GM18870 (cell line): Measurements from ENCODE around the gene DOCK7.
A peak's percentile ranks its signal among the peaks of the same experiment; 100 is the strongest.
"Not testable (repeated sequence)": the region's sequence is repeated elsewhere in the genome, so short reads cannot be mapped to it uniquely, and the experiment has no call there.

Experiments
- ATAC-seq: cut with Tn5 transposase; IDR thresholded peaks from one replicate; pipeline ENCODE4 v1.9.1; 2021; ENCODE audit warnings: moderate library complexity; ENCODE audit not compliant: unreplicated experiment

Gene DOCK7

DNA sequence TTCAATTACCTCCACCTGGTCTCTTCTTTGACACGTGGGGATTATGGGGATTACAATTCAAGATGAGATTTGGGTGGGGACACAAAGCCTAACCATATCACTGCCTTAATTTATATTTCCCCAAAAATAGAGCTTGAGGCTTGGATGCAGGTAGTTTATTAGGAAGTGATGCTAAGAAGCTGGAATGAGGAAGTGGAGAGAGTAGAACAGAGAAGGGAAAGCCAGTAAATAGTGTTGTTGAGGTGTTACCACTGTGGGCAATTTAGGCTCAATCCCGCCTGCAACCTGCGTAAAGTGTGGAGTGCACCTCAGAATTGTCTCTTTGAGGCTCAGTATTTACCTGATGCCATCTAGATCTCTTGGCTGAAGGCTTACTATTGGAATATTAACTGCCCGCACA, 4.9 kb upstream of the DOCK7 start:
- no peak for ATAC-seq

DNA sequence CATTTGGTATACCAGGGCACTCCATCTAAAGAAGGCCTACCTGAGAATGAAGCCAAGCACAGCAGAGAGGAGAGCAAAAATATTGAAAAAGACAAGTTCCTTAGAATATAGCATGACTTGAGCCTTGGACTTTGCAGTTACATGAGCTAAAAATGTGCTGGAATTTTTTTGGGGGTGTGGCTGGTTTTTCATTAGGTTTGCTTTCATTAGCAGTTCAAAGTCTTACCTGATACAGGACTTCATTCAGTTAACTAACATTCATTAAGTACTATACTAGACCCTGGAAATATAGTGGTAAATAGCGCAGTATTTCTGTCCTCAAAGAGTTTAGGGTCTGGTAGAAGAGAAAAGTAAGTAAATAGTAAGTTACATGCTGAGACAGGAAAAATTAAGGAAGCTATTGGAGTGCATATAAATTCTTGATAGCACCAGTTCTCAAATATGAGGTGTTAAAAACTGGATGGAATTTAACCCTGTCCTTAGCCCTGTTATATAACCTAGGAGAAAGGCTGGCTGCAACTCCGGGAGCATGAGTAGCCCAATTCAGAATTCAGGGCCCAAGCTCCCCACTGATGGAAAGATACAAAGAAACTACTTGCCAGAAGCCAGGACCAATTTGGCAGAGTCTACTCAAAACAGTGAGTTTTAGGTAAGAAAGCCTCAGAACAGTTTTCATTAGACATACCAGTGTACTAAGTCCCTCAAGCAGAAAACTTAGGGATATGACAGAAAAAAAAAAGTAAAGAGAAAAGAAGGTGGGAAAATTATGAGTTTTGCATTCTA, 3.1 kb upstream of the DOCK7 start:
- ATAC-seq = no peak

DNA sequence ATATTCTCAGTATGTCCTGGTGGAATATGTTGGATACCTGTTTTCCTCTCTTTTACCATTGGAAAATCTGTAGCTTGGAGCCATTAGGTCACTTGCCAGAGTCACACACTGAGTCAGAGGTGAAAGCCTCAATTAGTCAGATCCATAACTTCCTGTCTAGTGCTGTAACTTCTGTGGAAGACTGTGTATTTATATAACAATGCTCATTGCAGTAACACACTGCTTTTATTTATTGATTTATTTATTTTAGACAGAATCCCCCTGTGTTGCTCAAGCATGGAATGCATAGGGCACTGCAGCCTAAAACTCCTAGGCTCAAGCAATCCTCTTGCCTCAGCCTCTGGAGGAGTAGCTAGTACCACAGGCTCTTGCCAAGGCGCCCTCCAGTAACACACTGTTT, 1.3 kb upstream of the DOCK7 start:
- ATAC-seq = no peak

DNA sequence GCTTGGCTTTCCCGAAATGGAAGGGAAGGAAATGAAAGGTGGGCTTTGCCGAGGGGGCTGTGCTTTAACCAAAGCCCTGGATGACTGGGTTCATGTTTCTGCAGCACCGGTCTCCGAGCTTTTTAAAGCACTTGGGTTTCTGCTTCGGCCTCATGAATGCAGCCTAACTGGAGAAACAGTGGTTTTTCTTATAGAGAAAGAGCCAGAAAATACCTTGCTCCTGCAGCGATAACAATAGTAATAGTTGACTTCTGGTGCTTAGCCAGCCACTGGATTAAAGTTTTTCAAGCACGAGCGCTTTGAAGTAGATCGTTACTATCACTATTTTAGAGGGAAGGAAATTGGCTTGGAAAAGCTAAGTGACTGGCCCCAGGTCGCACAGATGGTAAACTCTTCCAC, 500 bp upstream of the DOCK7 start:
- ATAC-seq = no peak

DNA sequence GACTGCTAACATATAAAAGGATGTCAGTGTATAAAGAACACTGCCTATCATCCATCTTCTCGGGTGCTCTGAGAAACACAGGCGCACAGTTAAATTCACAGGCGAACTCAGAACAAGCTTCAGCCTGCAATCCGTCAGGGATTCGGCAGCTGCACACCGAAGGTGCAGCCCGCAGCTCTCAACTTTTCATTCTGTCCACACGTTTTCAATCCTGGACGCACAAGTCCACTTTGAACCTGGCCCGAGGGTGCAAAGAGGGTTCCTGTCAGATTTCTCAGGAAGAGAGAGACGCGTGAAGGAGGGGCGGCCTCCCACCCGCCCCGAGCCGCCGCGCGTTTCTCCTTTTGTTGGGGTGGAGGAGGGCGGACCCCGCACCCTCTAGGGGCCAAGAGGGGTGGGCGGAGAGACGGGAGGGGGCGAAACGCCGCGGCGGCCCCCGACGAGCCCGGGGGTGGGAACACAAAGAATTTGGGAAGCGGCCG, 724 bp downstream of the DOCK7 start:
- peak; percentile 25 for ATAC-seq

DNA sequence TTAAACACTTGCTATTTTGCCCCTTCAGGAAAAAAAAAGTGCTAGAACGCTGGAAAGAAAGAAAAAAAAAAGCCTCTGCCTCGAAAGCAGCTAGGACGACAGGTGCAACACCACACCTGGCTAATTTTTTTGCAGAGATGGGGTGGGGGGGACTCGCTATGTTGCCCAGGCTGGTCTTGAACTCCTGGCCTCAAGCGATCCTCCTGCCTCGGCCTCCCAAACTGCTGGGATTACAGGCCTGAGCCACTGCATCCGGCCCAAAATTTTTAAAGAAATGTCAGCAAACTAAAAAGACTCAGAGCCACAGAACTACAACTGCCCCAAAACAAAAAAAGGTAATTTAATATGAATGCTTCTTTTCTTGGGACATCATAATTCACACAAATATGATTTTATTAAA, 1.4 kb downstream of the DOCK7 start:
- ATAC-seq = no peak

DNA sequence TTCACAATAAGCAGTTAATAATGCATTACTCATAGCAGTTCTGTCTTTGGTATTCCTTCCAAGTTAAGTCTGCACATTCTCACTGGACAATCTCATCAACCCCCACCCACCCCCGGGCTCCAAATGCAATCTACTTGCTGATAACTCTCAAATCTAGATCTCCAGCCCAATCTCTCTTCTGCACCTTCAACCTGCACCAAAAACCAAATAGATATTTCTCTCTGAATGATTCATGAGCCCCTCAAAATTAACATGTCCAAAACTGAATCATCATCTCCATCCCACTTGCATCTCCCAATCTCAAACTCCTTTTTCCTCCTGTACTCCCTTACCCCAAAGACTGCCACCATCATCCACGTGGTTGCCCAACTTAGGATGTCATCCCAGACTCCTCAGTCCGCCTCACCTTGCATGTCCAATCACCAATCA, 2.7 kb downstream of the DOCK7 start:
- no peak for ATAC-seq

DNA sequence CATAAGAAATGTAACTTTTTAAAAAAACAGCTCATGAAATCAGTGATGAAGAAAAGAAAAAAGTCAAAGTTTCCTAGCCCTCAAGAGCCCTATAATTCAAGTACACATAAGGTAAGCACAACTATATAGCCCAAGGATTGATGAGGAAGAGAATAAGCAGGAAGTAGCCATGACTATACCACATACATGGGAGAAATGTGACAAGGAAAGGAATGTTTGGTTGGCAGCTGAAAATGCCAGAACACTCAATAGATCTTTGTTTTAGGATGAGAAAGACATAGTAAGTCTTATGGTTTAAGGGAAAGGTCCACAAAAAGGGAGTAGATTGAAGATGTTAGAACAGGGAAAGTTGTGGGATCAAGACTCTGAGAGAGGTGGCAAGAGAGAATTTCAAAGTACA, 5.7 kb downstream of the DOCK7 start:
- ATAC-seq = no peak

DNA sequence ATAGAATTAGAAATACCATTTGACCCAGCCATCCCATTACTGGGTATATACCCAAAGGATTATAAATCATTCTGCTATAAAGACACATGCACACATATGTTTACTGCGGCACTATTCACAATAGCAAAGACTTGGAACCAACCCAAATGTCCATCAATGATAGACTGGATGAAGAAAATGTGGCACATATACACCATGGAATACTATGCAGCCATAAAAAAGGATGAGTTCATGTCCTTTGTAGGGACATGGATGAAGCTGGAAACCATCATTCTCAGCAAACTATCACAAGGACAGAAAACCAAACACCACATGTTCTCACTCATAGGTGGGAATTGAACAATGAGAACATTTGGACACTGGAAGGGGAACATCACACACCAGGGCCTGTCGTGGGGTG, 7.2 kb downstream of the DOCK7 start:
- ATAC-seq = not testable (repeated sequence)

DNA sequence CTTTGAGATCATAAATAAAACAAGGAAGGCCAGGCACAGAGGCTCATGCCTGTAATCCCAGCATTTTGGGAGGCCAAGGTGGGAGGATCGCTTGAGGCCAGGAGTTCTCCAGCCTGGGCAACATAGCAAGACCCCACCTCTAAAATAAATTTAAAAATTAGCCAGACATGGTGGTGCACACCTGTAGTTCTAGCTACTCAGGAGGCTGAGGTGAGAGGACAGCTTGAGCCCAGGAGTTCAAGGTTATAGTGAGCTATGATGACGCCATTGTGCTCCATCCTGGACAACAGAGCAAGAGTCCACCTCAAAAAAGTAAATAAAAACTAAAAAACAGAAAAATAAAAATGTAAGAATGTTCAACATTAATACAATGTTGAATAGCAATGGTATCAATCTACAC, 10.4 kb downstream of the DOCK7 start:
- not testable (repeated sequence) for ATAC-seq

DNA sequence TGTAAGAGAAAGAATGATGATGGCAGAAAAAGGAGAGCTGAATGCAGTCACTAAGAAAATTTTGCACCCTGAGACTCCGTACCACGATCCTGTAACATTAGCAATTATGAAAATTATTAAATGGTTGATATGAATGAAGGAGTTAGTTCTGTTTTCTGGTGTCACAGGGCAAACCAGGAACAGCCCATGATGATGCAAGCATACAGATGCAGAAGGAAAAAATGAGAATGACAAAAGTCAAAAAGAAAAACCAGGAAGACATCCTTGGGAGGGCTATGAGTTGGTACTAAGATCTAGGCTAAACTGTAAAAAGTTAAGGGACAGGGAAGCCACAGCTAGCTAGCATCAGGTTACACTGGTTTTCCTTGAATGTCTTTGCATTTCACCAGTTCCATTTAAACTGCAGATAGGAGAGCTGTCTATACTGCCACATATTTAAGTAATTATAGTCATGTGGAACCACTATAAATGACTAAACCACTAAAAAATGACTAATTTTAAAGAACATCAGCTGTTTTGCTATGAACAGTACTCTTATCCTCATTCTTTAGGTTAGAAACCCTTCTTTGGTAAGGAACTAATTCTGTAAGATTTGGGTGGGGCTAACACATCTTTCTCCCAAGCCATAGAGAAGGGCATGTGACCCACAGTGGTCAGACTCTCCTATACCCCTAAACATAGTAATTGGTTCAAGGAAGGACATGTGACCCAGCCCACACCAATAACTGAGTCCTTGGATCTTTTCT, 11.4 kb downstream of the DOCK7 start:
- ATAC-seq = no peak

DNA sequence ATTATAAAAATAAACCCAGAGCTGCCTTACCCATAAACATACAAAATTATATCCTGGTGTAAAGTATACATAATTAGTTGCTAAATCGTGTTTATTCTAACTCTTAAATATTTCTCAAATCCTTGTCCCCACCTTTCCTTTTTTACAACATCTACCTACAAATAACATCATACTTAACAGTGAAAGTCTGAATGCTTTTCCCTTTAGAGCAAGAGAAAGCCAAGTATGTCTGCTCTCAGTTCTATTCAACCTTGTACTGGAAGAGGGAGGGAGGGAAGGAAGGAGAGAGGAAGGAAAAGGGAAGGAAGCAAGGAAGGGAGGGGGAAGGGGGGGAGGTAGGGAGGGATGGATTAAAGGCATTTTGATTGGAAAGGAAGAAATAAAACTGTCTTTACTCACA, 14.6 kb downstream of the DOCK7 start:
- no peak for ATAC-seq

DNA sequence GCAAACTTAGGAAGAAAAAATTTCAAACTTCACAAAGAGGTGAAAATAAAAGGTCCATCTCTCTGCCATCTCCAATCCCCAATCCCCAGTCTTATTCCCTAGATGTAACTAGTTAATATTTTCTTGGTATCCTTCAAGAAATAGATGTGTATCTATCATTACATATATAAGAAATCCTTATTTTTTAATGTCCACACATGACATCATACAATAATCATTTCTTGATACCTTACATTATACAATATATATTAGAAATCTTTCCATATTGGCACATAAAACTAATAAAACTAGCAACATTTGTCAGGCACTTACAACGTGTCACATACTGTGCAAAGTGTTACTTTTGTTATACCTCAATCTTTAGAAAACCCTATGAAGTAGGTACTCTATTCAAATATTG, 16.2 kb downstream of the DOCK7 start:
- ATAC-seq = no peak

DNA sequence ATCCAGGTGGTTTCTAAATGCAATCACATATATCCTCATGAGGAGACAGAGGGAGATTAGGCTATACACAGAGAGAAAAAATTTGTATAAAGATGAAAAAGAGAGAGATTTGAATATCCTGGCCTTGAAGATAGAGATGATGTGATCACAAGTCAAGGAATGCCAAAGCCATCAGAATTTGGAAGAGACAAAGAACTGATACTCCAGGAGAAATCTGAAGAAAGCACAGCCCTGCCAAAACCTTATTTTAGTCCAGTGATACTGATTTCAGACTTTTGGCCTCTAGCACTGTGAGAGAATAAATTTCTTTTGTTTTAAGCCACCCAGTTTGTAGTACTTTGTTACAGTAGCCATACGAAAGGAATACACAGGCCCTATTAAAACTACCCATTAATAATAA, 33.4 kb downstream of the DOCK7 start:
- no peak for ATAC-seq

DNA sequence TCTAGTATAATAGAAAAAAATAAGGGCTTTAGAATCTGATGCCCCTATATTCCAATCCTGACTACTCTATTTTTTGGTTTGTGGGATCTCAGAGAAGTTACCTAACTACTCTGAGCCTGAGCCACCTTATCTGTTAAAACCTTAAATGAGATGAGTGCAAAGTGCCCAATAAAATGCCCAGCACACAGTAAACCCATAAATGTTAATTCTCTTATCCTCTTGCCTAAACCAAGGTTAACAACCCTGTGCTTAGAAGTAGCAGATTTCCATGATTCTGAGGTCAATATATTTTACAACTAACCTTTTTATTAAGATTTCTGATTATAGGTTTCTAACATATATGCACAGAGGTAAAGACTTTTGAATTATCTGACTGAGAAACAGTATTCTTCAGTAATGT, 35.8 kb downstream of the DOCK7 start:
- no peak for ATAC-seq

DNA sequence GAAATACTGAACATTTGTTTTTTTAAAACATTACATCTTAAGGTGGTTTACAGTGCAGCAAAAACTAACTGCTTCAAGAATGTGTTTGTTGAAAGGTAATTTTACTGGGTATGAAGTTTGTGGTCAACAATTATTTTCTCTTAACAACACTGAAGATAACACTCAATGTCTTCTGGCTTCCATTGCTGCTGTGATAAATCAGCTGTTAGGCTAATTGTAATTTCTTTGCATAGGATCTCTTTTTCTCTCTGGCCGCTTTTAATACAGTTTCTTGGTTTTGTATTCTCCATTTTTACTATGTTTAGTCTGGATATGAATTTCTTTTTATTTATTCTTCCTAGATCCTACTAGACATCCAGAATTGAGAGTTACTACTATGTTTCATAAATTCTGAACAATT, 44.9 kb downstream of the DOCK7 start:
- no peak for ATAC-seq

DNA sequence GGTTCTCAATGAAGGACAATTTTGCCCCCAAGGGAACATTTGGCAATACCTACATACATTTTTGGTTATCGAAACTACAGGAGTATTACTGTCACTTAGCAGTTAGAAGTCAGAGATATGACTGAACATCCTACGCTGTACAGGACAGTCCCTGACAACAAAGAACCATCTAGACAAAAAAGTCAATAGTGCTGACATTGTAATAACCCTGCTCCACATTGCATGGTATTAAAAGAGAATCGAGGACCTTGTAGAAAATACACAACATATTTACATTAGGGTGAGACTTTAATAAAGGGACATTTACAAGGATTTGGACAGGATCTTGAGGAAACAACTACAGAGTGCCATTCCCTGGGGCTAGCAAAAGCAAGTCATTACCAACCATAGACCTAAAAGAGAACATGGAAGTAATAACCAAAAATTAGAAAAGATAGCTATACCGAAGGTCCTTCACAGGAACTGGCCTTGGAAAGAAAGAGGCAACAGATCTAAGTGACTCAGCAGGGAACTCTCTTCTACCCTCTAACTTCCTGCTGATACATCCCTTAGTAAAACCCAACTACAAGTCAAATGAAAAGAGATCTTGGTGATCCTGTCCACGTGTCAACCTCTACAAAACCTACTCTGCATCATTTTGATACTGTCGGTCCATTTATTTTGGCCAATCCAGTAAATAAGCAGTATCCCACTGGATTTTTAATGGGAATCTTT, 50.6 kb downstream of the DOCK7 start:
- no peak for ATAC-seq

DNA sequence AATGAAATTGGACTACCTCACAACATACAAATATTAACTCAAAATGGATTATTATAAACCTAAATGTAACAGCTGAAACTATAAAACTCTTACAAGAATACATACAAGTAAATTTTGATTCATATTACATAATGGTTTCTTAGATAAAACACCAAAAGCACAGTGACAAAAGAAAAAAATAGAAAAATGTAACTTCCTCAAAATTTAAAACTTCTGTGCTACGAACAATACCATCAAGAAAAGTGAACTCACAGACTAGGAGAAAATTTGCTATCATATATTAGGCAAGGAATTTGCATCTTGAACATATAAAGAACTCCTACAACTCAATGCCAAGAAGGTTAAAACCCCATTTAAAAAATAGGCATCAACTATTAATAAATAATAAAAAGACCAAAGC, 59.7 kb downstream of the DOCK7 start:
- no peak for ATAC-seq

DNA sequence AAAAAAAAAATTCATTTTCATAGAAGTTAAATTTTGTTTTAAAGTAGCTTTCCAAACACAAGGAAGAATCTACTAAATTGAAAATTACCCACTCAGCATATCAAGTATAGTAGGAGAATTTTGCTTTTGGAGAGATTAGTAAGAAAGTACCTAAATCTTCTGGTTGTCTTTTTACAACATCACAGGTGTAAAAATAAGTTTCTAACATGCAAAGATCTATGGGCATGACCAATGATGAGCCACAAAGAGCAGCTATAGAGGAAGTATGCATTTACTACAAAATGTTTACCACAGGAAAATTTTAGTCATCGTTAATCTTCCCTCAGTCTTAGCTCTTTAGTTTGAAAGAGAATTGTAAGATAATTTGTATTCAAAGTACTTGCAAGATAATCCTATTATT, 62.8 kb downstream of the DOCK7 start:
- ATAC-seq = peak; percentile 62

DNA sequence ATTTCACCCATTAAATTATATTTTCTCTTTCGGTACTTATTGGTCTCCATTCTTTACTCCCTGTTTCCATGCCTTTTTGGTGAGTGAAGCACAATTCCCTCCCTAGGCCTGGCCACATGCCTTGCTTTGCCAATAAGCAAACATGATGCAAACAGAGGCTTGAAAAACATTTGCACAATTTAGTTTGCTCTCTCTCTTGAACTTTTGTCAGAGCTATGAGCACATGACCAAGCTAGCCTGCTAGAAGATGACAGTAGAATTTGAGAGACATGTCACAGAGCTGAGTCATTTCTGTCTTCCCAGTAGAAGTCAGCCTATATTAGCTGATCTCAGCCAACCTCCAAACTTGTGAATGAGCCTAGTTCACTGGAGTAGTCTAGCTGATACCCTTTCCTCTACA, 66.3 kb downstream of the DOCK7 start:
- peak; percentile 94 for ATAC-seq

DNA sequence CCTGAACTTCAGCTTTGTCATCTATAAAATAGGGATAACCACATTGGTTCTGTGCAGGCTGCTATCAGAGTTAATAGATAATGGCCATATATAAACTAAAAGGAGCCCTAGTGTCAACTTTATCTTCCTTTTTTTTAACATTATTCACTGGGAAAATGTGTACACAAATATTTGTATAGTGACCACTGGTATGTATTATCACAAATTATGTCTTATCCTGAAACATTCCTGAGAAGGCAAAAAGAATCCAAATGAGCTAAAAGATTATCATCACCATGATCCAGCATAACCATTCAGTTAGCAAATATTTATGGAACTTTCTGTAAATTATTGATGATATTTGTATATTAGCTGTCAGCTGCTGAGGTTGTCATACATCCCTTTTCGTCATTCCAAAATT, 74.3 kb downstream of the DOCK7 start:
- no peak for ATAC-seq

DNA sequence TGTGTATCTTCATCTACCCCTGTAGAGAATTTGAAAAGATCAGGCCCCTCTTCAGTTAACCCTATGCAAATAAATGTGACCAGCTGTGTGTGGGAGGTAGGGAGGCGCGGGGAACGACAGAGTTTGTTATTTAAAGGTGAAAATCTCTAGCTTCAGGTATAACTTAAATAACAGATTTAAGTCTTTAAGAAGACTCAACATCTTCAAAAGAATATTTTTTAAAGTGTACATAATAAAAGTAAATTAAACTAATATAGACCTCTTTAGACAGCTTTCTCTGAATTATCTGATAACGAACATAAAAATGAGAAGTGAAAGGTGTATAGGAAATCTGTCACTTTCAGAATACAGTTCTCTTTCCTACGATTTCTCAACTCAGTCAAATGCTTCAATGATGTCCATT, 74.9 kb downstream of the DOCK7 start:
- peak; percentile 95 for ATAC-seq
